GM12875 (cell line): ENCODE results near the gene KIF25.

Source experiments
- H3K4me3 ChIP-seq: one replicate; pipeline ENCODE4 v1.5.1; 2011; ENCODE audit warnings: low read depth, low read length, control low read depth
- CTCF ChIP-seq: IDR thresholded peaks from 2 replicates; pipeline ENCODE4 v1.5.1; 2011; ENCODE audit warnings: low read depth, mild to moderate bottlenecking, control low read depth, inconsistent platforms, low read length, moderate library complexity, borderline replicate concordance; ENCODE audit not compliant: insufficient read depth

KIF25 gene

GRCh38 chr6:168084465-168085160 lies 87.1 kb downstream of the KIF25 start:
- H3K4me3 ChIP-seq: no peak overlapping the region
- no peak for TF ChIP-seq CTCF

GRCh38 chr6:168086066-168086465 lies 88.6 kb downstream of the KIF25 start:
- TF ChIP-seq CTCF: no peak
- no peak overlapping the region for H3K4me3 ChIP-seq

- H3K4me3 ChIP-seq: no peak overlapping the region
Observed at GRCh38 chr6:168086616-168087015, 89.1 kb downstream of the KIF25 start.

GRCh38 chr6:168087436-168088160 lies 90.1 kb downstream of the KIF25 start:
- H3K4me3 ChIP-seq: no peak overlapping the region
- TF ChIP-seq CTCF: no peak

More at GRCh38 chr6:168086616-168087015, 89.1 kb downstream of the KIF25 start:
- TF ChIP-seq CTCF: no peak

GRCh38 chr6:168088161-168089053 lies 90.9 kb downstream of the KIF25 start:
- no peak overlapping the region for H3K4me3 ChIP-seq
- TF ChIP-seq CTCF: no peak

- no peak overlapping the region for H3K4me3 ChIP-seq
- TF ChIP-seq CTCF: no peak
Observed at GRCh38 chr6:168089186-168090063, 92.0 kb downstream of the KIF25 start.
